HFFc6 (cell line): Measurements from ENCODE around the gene TRNAU1AP. TPM values are rescaled to one million over a fixed set of nuclear protein-coding genes. Genes with fewer than 3 reads are reported as not detected.

Experiments
- DNase-seq: peaks from one replicate; pipeline ENCODE4 v3.0.0-alpha.2; 2018
- H3K27ac Mint-ChIP-seq: 2 replicates; pipeline ENCODE4 v1.8.0; 2020; ENCODE audit warnings: mild to moderate bottlenecking, mixed read lengths
- H3K27me3 Mint-ChIP-seq: 2 replicates; pipeline ENCODE4 v1.8.0; 2021; ENCODE audit warnings: mild to moderate bottlenecking, moderate library complexity, mixed read lengths; ENCODE audit not compliant: insufficient read depth
- H3K36me3 Mint-ChIP-seq: 2 replicates; pipeline ENCODE4 v1.8.0; 2021; ENCODE audit warnings: low read depth, mixed read lengths
- H3K4me1 Mint-ChIP-seq: 2 replicates; pipeline ENCODE4 v1.8.0; 2020; ENCODE audit warnings: low read depth, mixed read lengths
- H3K4me3 Mint-ChIP-seq: 2 replicates; pipeline ENCODE4 v1.8.0; 2020; ENCODE audit warnings: mild to moderate bottlenecking, moderate library complexity, mixed read lengths
- H3K9me3 Mint-ChIP-seq: 2 replicates; pipeline ENCODE4 v1.8.0; 2020; ENCODE audit warnings: mild to moderate bottlenecking, mixed read lengths
- CTCF ChIP-seq: fragments of 200-600 bp; sonication (generic); IDR thresholded peaks from 2 replicates; pipeline ENCODE4 v1.5.0; 2021; ENCODE audit warnings: antibody characterized with exemption, mild to moderate bottlenecking
- total RNA-seq, 6 experiments: library from RNA; stranded (reverse); fragmentation: NEBNext Ultra II Directional; extraction: Animal tissue kit (Norgen Biotek cat#: 25700); gene quantifications; 2 replicates in 1 of 6; 3 replicates in 5 of 6; pipeline ENCODE4 v1.2.3, GENCODE V29; 2021

Gene TRNAU1AP
- total RNA-seq, 6 experiments from 2014 or later, result 20.9 to 33.0 (median 28.2) TPM

- peaks cover 43% of the 10 kb centered on the region for H3K4me1 Mint-ChIP-seq
- peak overlapping the region; percentile 97 for H3K4me3 Mint-ChIP-seq
- H3K27ac Mint-ChIP-seq, result peak overlapping the region; percentile 96
- no peak for TF ChIP-seq CTCF
- H3K27me3 Mint-ChIP-seq, result peaks cover 82% of the 10 kb centered on the region
- peak; percentile 39 for DNase-seq
- H3K9me3 Mint-ChIP-seq, result peaks cover 42% of the 10 kb centered on the region
- H3K36me3 Mint-ChIP-seq, result peaks cover 59% of the 10 kb centered on the region
Measured at GRCh38 chr1:28512058-28512611, 40.8 kb upstream of the TRNAU1AP start.

GRCh38 chr1:28514445-28514933 is 38.4 kb upstream of the TRNAU1AP start:
- Mint-ChIP-seq H3K36me3 (peaks cover 35% of the 10 kb centered on the region), H3K27ac (peak overlapping the region; percentile 75), H3K4me3 (peak overlapping the region; percentile 61; the same call in 1 of the 2 replicates), H3K27me3 (peaks cover 65% of the 10 kb centered on the region), H3K4me1 (peaks cover 45% of the 10 kb centered on the region), H3K9me3 (peaks cover 19% of the 10 kb centered on the region)
- peak; percentile 37 for DNase-seq

- Mint-ChIP-seq H3K27me3 (peaks cover 46% of the 10 kb centered on the region), H3K36me3 (peaks cover 18% of the 10 kb centered on the region), H3K9me3 (peaks cover 7% of the 10 kb centered on the region; the same call in 1 of the 2 replicates), H3K4me3 (no peak overlapping the region), H3K27ac (peak overlapping the region; percentile 80), H3K4me1 (peaks cover 28% of the 10 kb centered on the region)
- TF ChIP-seq CTCF, result no peak
- peak; percentile 25 for DNase-seq
Measured at GRCh38 chr1:28516518-28516956, 36.3 kb upstream of the TRNAU1AP start.

GRCh38 chr1:28517649-28517999 is 35.3 kb upstream of the TRNAU1AP start:
- peak; percentile 49 for DNase-seq
- Mint-ChIP-seq H3K9me3 (no peaks in the 10 kb centered on the region; the same call in 1 of the 2 replicates), H3K27ac (peak overlapping the region; percentile 80), H3K27me3 (peaks cover 35% of the 10 kb centered on the region), H3K36me3 (peaks cover 8% of the 10 kb centered on the region), H3K4me3 (peak overlapping the region; percentile 85), H3K4me1 (peaks cover 27% of the 10 kb centered on the region)
- no peak for TF ChIP-seq CTCF

- Mint-ChIP-seq H3K27me3 (peaks cover 30% of the 10 kb centered on the region), H3K4me3 (peak overlapping the region; percentile 88), H3K4me1 (peaks cover 24% of the 10 kb centered on the region), H3K36me3 (peaks cover 4% of the 10 kb centered on the region; the same call in 1 of the 2 replicates), H3K27ac (peak overlapping the region; percentile 80), H3K9me3 (no peaks in the 10 kb centered on the region; the same call in 1 of the 2 replicates)
- DNase-seq, result peak; percentile 81
- peak; percentile 100 for TF ChIP-seq CTCF
Measured at GRCh38 chr1:28518000-28518744, 34.7 kb upstream of the TRNAU1AP start.
